ENCODE data around the gene THBS4.

GRCh38 chr5:80101993-80102392 is 66.8 kb downstream of the THBS4 start:
- no peak for TF ChIP-seq CTCF (IDR thresholded peaks at IDR 0.05)
- TF ChIP-seq POLR2A (IDR thresholded peaks at IDR 0.05; ENCODE audit: low read depth), result no peak
